Measurements from ENCODE around the gene TAF8.

Gene TAF8

DNA sequence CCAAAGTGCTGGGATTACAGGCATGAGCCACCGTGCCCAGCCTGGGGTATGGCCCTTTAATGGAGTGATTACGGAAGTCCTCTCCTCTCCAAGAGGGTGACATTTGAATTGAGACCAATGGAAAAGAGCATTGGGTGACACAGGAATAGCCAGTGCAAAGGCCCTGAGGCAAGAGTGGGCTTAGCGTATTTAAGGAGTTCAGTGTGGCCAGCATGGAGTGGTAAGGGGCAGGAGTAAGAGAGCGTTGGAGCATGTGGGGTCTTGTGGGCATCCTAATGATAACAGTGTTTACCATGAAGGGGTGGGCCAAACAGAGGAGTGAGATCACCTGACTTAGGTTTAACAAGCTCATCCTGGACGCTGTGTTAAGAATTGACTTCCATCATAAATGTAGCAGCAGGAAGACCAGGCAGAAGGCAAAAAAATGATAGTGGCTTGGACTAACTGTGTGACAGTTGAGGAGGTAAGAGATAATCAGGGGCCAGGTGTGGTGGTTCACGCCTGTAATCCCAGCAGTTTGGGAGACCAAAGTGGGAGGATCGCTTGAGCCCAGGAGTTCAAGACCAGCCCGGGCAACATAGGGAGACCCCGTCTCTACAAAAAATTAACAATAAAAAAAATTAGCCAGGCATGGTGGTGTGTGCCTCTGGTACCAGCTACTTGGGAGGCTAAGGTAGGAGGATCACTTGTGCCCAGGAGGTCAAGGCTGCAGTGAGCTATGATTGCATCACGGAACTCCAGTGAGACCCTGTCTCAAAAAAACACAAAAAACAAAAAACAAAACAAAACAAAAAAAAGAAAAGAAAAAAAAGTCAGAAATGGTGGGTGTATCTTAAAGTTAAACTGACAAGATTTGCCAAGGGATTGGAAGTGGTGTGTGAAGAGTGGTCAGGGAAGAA is 40.7 kb downstream of the TAF8 start:
- H3K4me3 ChIP-seq (ENCODE audit: low read length), result no peak overlapping the region
- TF ChIP-seq, protein P1, sequence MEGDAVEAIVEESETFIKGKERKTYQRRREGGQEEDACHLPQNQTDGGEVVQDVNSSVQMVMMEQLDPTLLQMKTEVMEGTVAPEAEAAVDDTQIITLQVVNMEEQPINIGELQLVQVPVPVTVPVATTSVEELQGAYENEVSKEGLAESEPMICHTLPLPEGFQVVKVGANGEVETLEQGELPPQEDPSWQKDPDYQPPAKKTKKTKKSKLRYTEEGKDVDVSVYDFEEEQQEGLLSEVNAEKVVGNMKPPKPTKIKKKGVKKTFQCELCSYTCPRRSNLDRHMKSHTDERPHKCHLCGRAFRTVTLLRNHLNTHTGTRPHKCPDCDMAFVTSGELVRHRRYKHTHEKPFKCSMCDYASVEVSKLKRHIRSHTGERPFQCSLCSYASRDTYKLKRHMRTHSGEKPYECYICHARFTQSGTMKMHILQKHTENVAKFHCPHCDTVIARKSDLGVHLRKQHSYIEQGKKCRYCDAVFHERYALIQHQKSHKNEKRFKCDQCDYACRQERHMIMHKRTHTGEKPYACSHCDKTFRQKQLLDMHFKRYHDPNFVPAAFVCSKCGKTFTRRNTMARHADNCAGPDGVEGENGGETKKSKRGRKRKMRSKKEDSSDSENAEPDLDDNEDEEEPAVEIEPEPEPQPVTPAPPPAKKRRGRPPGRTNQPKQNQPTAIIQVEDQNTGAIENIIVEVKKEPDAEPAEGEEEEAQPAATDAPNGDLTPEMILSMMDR (IDR thresholded peaks at IDR 0.05; ENCODE audit: insufficient read depth, low read depth, low read length, missing control alignments), result no peak
- DNase-seq (ENCODE audit: low read depth), result no peak

GRCh38 chr6:42091718-42092023 is 41.3 kb downstream of the TAF8 start:
- no peak overlapping the region for H3K4me3 ChIP-seq (ENCODE audit: low read length)
- DNase-seq (ENCODE audit: low read depth), result no peak
- TF ChIP-seq, protein P1 (IDR thresholded peaks at IDR 0.05; ENCODE audit: insufficient read depth, low read depth, low read length, missing control alignments), result no peak

GRCh38 chr6:42093582-42094329 is 43.4 kb downstream of the TAF8 start:
- TF ChIP-seq, protein P1 (IDR thresholded peaks at IDR 0.05; ENCODE audit: insufficient read depth, low read depth, low read length, missing control alignments), result no peak

GRCh38 chr6:42095094-42095493 is 44.8 kb downstream of the TAF8 start:
- no peak overlapping the region for H3K4me3 ChIP-seq (ENCODE audit: low read length)

More at GRCh38 chr6:42093582-42094329, 43.4 kb downstream of the TAF8 start:
- H3K4me3 ChIP-seq (ENCODE audit: low read length), result no peak overlapping the region
- peak; percentile 47 for DNase-seq (ENCODE audit: low read depth)

GRCh38 chr6:42095776-42096541 is 45.6 kb downstream of the TAF8 start:
- TF ChIP-seq, protein P1 (IDR thresholded peaks at IDR 0.05; ENCODE audit: insufficient read depth, low read depth, low read length, missing control alignments), result peak; percentile 6
- no peak for DNase-seq (ENCODE audit: low read depth)
- H3K4me3 ChIP-seq (ENCODE audit: low read length), result no peak overlapping the region

More at GRCh38 chr6:42095094-42095493, 44.8 kb downstream of the TAF8 start:
- TF ChIP-seq, protein P1 (IDR thresholded peaks at IDR 0.05; ENCODE audit: insufficient read depth, low read depth, low read length, missing control alignments), result no peak
- peak; percentile 40 for DNase-seq (ENCODE audit: low read depth)

- peak; percentile 90 for DNase-seq (ENCODE audit: low read depth)
- TF ChIP-seq, protein P1 (IDR thresholded peaks at IDR 0.05; ENCODE audit: insufficient read depth, low read depth, low read length, missing control alignments), result no peak
- no peak overlapping the region for H3K4me3 ChIP-seq (ENCODE audit: low read length)
These were observed 49.2 kb downstream of the TAF8 start for GRCh38 chr6:42099340-42100028.
